Astrocyte of the hippocampus (primary cell): ENCODE data around the gene ANKRD60.

Experiments
- DNase-seq: peaks from one replicate; pipeline ENCODE4 v3.0.0; 2011; ENCODE audit warnings: low read depth, low spot score

The ANKRD60 gene

DNA sequence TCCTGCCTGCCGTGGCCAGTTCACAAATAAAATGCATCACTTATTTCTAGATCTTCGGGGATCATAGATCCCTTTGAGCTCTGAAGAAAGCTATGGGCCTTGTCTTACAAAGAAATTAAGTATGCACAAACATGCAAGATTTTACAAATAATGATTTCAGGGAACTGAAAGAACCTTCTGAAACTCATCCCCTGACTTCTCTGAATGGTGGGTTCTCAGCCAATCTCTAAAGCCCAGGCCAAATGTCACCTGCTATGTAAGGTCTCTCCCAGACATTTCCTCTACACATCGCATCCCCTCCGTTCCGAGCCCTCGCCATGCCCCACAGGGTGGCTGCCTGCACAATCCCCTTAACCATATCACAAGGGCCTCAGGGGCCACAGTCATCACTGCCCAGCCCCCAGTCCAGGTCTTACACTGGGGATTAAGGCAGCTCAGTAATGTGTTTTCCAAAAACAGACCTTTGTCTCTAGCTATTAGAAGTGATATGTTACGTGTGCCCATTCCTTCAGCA is 16.1 kb upstream of the ANKRD60 start:
- DNase-seq: no peak

DNA sequence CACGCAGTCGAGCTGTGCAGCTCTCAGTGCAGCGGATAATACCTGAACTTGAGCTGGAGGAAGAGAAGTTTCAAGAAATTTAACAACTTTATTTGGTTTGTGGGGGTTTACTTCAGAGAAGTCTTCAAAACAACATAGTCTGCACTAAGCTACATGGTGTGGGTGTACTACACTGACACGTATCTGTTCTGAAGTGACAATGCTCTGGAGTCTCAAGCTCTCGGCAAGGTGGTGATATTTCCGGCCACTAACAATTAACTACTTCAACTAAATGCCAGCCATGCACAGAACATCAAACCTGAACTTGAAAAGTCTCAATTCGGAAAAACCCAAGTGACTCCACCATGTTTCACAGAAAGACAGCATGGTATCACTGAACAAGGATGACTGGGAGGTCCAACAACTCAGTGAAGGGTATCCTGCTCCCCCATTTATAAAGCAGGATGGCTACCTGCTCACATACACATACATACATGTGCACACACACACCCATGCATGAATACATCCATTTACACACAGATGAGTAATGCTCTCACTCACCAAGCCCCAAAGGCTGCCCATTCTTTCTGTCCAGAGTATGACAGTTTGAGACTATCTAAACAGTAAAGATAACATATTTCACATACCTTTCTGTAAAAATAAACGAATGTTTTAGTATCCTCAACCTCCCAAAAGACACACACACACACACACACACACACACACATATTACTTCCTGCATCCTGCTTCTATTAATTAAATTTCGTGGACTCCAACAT is 15.4 kb upstream of the ANKRD60 start:
- no peak for DNase-seq

DNA sequence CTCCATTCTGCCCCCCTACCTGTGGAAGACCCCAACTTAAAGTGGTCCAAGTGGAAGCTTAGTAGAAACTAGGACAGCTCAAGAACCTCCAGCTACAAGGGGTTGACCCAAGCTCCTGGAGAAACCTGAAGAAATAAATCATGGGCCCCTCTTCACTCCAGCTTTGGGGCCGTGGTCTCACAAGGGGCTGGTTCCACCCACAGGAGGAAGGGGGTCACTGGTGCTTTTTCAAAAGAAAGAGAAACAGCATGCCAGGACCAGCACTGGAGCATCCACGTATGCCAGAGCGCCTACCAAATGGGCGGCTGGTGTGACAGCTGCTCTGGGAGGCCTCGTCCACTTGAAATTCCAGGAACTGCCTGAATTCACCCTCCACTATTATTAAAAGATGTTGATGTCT is 14.4 kb upstream of the ANKRD60 start:
- no peak for DNase-seq

DNA sequence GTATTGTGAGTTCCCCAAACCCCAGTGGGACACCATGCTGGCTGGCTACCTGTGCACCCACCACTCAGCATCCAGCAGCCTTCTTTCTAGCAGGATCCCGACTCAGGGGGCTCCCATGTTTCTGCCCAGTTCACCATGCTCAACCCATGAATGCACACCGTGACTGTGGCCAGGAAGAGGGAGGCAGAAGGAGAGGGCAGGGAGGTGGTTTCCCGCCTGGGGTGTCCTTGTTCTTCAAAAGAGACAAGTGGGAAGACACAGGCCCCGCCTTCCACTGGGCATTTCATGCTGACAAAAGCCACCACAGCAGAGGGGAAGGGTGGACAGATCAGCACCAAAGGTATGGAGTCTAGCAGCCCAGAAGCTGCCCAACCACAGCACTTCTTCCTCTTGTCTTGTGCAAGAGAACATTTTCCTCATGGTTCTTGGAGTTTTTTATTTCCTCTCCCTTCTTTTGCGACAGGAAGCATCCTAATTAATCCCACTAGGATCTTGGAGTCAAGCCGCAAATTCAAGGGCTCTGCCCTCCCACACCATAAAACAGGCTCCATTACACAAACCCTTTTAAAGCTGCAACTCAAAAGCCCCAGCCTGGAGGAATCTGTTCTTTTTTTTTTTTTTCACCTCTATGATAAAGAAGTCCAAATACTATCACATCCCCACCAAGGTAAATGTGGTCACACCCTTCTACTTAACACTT is 13.5 kb upstream of the ANKRD60 start:
- no peak for DNase-seq

DNA sequence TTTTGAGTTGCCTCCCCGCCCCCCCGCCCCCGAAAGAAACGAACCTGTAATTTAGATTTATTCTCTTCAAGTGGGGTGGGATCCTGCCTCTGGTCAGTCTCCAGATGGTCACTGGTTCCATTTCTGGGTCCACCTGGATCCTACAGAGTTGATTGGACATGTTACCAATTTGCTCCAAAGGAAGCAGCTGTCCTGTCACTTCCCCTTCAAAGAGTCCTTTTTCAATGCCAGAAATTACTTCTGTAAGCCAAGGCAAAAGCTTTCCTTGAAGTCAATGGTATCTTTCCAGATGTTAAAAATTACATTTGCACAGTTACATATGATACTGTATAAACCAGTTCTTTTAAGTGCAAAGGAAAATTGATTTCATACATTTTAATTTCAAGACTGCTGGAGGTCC is 12.0 kb upstream of the ANKRD60 start:
- DNase-seq: no peak

DNA sequence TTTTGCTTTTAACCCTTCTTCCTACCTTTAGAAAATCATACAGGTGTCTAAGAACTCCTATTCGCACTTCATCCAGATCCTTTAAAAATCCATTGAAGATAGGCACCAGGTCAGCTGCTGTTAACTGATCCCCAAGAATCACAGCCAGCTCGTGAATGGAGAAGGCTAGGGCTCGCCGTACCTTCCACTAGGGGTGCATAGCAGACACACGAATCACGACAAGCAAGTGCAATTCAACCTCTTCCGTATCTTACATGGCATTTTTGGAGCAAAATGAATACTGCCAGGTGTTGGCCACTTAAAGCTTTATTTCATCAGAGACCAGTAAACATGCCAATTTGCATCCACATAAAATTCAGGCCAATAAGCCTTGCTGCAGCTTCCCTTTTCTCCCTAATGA is 10.8 kb upstream of the ANKRD60 start:
- DNase-seq: peak; percentile 36

DNA sequence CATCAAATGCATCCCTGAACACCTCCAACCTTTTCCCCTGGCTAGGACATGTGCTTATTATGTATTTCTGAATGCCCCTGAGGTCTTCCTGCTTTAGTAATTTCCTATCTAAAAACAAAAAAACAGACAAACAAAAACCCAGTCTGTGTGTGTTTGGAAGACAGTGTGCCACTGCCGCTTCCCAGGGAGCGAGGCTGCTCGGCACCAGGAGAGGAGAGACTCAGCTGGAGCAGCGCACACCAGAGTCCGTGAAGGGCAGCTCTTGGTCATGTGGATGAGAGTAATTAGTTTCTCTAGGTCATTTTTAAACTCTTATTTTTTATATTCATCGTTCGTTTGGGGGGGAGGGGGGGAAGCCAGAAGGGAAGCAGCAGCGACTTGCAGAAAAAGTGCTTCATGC is 10.0 kb upstream of the ANKRD60 start:
- no peak for DNase-seq

DNA sequence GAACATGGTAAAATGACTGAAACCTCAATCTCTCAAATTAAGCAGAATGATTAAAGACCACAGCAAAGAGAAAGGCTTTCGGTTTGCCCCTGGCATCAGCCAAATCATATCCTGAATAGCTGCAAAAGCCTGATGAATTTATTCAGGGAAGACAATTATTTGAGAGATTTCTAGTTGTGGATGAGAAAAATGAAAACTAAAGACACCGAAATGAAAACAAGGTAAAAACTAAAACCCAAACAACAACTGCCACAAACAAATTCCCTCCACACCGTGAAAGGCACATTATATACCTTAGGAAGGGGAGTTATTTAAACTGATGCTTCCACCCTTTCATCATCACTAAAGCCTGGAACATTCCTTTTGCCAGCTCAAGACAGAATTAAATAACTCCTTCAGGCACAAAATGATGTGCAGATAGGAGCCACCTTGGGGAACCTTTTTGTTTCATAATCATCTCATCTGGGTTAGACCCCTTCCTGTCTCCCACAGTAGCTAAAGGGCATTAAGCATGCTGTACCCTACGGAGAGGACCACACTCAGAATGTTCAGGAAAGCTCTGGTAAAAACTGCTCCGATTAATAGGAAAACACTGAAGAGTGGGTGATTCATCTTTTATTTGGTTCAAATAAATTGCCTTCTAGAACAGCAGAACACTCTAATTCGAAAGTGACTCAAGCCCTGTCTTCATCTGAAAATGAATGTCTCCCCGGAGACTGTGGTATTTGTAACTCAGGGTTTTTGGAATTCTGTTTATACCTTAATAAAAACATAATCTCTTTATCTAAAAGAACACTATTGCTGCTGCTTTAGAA is 9.1 kb upstream of the ANKRD60 start:
- DNase-seq: peak; percentile 62

DNA sequence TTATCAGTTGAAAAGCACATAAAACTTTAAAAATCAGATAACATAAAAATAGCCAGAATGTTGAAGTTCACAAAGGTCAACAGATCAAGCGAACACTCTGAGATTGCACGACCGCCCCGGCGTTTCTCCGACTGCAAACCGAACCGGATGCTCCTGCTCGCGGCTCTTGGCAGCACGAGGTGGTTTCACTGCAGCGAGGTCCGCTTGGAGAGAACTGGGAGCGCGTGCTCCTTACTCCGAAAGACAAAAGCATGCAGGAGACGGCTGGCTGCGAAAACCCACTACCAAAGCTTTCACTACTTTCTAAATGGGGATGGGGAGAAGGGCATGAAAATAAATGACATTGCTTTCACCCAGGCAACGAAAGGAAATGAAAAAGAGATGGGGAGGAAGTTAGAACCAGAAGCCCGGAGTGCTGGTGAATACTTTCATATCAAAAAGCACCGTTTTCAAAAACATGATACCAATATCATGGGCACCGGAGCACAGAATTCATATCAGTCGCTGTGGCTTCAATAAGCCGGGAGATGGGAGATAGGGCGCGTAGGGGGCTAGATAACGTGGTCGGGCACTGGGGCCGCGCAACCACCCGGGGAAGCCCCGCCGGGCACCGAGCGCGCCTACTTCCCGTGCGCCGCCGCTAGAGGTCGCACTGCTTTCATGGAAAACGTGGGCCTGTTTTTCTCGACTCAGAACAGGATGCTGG is 8.3 kb upstream of the ANKRD60 start:
- peak; percentile 89 for DNase-seq

DNA sequence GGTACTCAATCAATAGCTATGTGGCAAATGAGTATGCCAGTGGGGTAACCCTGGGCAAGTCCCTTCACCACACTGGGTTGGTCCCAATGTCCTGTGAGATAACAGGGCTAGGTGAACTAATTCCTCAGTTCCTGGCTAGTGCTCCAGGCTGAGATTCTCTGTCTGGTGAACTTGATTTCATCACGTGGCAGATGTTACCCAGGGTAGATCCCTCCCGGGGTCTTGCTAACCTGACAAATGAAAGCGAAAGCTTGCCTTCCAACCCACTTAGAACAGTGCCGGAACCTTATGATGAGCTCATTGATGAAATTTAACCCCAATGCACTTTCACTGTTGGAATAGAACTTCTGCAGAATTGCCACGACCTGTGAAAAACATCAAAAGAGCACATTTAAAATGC is 6.6 kb upstream of the ANKRD60 start:
- no peak for DNase-seq

DNA sequence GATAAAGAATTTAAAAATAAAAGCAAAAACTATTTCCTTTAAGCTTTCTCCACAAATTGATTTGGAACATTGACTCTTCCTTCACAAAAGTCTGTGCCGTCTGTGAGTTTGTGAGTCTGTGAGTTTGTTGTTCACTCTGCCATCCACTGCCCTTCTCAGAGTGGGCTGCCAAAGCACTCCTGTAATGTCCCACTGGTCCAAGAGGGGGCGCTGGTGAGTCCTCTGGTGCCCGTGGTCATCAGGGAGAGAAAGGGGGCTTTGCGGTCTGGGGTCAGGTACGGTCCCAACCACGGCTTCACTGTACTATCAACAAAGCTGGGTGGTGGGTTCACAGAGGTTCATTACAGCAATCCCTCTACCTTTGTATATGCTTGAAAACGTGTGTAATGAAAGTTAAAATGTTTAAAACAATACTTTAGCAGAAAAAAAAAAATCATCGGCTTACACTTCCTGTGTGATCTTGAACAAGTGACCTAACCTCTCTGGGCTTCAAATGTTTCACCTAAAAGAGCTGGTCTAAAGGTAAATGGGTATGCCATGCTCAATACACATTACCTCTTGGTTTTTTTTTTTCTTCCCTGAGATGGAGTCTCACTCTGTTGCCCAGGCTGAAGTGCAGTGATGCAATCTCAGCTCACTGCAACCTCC is 5.6 kb upstream of the ANKRD60 start:
- peak; percentile 38 for DNase-seq

DNA sequence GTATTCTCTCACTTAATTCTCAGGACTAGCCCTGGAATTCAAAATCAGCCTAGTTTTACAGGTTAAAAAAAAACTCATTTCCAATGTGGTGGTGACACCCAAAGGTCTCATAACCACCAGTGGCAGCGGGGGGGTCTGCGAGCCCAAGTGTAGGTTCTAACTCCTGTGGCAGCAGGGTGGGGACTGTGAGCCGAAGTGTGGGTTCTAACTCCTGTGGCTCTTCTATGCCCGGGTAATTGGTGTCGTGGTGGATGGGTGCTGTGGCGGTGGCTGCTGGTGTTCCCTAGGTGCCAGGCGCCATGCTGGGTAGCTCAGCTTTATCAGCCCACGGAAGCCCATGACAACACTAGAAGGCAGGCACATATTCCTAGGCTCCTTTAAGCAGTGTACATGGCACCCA is 4.9 kb upstream of the ANKRD60 start:
- DNase-seq: no peak

DNA sequence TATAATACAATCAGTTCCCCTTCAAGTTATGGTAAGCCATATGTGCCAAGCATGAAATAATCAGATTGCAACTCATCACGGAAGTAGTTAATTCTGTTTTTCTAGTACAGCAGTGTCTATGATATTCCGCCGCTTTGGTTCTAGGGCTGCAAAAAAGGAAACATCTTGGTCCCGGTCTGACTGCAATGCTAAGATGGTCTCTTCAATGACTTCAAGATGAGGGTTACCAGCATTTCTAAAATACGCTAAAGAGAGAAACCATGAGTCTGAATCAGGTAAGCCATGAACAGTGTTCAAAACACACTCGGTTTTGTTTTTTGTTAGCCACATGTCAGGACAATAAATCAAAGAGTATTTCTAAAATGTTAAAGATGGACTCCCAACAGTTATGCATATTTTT is 3.2 kb upstream of the ANKRD60 start:
- peak; percentile 47 for DNase-seq

DNA sequence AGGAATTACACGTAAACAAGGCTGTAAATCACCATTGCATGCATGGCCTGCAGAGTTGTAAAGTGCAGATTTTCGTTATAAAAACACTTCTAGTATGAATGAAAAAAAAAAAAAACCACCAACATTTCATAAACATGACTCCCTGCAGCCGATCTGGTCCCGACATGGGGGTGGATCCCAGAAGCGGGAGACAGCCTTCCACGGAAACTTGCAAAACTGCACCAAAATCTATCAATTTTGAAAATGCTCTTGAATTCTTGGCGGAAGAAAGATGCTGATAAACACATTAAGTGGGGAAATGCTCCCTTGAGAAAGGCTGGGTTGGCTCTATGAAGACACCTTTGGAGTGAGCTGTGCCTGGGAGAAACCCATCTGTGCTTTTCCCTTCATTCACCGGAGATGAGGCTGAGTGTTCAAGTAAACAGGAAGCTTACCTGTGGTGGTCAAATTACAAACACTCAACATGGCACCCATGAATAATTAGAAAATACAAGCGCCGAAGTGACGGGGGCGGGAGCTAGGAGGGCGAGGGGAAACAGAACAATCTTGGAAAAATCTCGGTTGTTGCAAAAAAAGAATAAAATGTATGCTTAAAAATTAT is 845 bp upstream of the ANKRD60 start:
- no peak for DNase-seq

DNA sequence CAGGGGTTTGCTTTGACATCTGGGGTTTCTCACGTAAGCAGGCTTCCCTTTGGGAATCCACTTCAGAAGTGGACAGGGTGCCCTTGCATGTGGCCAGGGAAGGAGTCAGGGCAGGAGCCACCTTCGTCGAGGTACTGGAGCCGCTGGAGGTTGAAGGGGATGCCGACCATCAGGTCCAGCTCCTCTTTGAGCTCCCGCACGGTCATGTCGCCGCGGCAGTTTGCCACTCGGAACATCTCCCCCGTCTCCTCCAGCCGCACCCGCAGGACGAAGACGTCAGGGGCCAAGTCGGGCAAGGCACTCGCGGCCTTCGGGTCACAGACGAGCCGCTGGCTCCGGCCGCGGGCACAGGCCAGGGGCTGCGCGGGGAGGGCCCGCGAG is 360 bp downstream of the ANKRD60 start:
- peak; percentile 35 for DNase-seq

DNA sequence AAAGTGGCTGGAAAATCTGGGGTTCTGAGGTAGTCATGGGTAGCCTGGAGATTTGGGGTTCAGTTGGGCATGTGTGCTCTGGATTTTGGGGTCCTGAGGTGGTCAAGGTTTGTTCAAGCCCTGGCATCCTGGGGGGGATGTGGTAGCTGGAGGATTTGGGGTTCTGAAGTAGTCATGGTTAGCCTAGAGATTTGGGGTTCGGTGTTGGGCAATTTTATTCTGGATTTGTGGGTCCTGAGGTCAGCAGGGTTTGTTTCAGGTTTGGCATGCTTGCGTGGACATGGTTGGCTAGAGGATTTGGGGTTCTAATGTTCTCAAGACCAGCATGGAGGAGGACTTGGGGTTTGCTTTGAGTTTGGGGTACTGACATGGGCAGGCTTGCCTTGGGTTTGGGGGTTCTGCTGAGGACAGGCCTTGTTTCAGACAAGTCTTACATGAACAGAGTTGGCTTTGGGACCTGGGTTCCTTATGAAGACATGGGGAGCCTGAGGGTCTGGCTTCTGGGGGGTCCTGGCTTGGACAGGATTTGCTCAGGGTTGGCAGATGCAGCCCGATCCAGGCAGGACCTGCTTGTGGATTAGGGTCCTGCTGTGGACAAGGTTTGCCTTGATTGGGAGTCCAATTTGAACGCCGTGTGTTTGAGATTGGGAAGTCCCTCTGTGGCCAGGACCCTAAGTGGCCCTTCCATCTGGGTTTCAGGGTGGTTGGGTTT is 906 bp downstream of the ANKRD60 start:
- no peak for DNase-seq

DNA sequence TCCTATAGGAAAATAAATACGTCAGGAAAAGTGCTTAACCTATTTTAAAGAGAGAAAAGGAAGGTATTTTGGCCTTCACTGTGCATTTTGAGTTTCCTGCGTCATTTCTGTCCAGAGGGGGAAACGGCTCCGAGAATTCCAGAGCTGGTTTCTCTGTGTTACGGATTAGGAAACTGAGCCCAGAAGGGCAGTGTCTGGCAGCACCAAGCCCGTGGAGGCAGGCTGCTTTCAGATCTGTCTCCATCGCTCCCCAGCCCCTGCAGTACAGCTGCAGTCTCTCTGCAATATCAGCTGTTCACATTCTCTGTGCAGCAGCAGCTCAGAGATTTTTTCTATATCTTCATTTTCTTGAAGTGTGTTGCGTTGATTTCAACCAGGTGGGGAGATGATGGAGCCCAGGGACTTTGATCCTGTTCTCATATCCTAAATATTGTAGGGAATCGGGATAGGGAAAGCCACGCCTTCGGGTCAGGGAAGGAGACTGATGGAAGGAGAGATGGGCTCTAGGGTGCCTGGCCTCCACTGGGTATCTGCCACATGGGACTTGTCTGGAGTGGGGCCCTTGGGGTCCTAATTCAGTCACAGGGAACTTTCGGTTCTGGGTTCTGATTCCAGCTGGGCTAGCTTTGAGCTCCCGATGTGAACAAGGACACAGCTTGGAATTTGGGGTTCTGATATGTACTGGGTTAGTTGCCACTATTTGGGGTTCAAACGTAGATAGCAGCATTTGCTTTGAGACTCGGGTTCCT is 2.8 kb downstream of the ANKRD60 start:
- DNase-seq: no peak

DNA sequence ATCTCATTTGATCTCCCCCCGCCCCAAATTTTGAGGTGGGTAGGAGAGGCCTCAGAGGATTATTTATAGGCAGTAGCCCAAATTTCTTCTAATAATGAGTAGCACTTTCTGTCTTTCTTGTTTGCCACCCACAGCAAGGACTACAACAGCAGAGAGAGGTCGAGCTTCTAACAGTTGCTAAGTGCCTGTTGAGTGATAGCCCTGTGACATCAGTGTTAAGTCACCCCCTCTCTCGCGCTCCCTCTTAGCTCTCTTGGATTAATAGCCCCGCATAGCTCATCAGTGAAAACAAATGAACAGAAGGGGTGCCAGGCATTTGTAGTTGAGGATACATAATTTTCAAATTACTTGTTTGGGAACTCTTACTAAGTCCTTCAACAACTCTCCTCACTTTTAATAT is 3.5 kb downstream of the ANKRD60 start:
- DNase-seq: no peak

DNA sequence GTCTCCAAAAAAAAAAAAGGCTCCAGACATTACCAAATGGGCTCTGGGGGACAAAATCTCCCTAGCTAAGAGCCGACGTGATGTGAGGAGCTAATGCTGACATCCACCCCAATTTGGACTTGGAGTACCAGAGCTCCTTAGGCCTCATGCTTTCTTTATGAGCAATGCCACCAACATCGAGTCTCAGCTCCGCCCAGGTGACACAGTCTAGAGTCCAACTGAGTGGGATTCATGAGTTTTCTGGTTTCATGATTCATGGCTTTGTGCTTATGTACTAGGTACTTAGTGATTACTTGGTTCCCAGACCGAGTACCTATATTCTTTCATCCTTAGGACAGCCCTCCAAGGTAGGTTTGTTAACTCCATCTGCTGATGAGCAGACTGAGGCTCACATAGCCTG is 4.4 kb downstream of the ANKRD60 start:
- no peak for DNase-seq
